ENCODE measurements around the gene GPC5.
A peak's percentile ranks its signal among the peaks of the same experiment; 100 is the strongest.
"Not testable (repeated sequence)": the region's sequence is repeated elsewhere in the genome, so short reads cannot be mapped to it uniquely, and the experiment has no call there.

GPC5 gene

GRCh38 chr13:92512852-92513251, 1114.4 kb downstream of the GPC5 start:
- no peak for DNase-seq

DNA sequence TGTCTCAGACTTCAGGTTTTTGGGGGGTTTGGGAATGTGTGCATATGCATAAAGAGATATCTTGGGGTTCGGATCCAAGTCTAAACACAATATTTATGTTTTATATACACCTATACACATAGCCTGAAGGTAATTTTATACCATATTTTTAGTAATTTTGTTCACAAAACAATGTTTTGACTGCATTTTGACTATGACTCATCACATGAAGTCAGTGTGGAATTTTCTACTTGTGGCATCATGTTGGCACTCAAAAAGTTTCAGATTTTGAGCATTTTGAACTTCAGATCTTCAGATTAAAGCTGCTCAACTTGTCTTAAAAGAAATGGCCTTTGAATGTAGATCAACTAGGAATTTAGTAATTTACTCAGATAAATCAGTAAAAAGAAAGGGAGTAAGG, 1115.3 kb downstream of the GPC5 start:
- DNase-seq = no peak

- DNase-seq = no peak
These were observed 1116.2 kb downstream of the GPC5 start for GRCh38 chr13:92514420-92515125.

- DNase-seq = not testable (repeated sequence)
These were observed 1118.5 kb downstream of the GPC5 start for GRCh38 chr13:92516878-92517277.

DNA sequence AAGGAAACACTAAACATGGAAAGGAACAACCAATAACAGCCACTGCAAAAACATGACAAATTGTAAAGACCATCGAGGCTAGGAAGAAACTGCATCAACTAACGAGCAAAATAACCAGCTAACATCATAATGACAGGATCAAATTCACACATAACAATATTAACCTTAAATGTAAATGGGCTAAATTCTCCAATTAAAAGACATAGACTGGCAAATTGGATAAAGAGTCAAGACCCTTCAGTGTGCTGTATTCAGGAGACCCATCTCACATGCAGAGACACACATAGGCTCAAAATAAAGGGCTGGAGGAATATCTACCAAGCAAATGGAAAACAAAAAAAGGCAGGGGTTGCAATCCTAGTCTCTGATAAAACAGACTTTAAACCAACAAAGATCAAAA, 1120.2 kb downstream of the GPC5 start:
- DNase-seq = not testable (repeated sequence)

DNA sequence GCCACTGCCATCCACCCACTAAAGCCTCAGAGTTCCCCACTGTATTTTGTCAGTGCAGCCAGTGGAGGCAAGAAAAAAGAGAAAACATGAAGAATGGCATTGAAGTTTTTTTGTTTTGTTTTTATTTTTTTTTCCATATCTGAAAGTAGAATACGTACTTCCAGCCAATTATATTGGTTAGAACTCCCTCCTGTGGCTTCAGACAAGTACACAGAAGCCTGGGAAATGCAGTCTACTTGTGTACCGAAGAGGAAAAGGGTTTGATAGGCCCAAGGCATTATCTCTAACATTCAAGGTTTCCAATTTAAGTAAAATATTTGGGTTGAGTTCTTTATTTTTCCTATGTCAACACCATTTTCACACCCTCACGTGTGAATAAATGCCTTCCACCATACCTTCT, 1131.9 kb downstream of the GPC5 start:
- peak; percentile 21 for DNase-seq

DNA sequence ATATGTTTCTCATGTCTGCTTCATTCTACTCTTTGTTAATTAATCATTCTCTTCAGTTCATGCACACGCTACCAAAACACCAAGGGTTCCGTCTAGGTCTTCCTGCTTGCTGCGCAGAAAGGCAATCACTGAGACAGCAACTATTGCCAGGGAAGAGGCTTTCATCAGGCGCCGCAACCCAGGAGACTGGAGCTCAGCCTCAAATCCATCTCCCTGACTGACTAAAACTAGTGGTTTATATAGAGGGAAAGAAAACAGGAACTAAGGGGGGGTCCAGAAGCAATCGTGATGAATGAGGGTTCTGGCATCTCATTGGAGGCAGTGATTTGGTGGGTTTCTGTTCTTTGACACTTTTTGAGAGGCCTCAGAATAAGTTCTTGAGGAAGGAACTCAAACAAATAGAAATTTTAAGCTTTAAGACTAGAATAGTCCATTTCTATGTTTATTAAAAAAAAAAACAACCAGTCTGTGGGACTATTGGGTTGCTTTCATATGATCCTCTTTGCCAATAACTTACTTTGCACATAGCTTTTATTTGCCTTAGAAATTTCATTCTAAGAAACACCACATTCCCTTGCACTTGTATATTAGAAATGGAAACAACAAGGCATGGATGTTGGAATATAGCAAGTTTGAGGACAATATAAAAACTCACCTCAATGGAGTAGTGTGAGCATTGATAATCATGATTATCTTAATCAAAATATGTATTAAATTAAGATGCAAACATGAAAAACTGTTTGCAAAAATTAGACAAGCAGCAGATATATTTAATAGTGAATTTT, 1137.0 kb downstream of the GPC5 start:
- DNase-seq = no peak

GRCh38 chr13:92537471-92537870, 1139.0 kb downstream of the GPC5 start:
- DNase-seq = no peak

- DNase-seq = no peak
These were observed 1139.7 kb downstream of the GPC5 start for GRCh38 chr13:92538164-92538563.

- not testable (repeated sequence) for DNase-seq
These were observed 1140.7 kb downstream of the GPC5 start for GRCh38 chr13:92539148-92539547.

DNA sequence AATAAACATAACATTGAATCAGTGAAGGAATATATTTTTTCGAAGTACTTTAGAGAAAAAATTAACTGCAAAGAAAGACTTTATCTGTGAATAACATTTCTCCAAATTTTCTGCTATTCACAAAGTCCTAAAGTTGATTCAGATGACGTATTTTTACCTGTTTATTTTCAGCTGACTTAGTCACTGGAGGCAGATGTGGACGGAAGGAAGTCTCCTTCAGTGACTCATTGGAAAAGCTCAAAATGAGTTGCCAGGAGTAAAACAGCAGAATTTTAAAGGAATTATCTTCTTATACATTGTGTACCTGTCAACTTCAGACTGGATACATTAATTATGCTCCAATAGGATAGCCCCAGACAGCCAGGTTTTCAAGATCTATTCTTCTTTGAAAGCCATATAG, 1148.8 kb downstream of the GPC5 start:
- no peak for DNase-seq

GRCh38 chr13:92549276-92549675, 1150.9 kb downstream of the GPC5 start:
- DNase-seq = no peak

- DNase-seq = no peak
These were observed 1155.2 kb downstream of the GPC5 start for GRCh38 chr13:92553470-92554114.

DNA sequence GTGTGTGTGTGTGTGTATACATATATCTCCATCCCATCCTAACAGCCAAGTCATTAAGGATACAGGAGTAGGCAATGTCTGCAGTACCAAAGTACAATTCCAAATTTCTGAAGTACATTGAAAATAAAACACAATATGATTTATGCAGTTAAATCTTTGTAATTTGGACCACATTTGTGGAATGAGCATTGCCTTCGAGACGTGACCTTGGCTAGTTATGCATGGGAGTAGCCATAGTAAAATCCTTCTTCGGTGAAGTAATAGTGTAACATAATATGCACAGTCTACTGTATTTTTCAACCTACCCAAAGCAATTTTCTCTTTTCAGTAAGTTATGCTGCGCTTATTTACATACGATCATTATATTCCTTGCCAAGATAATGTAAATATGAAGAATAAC, 1162.5 kb downstream of the GPC5 start:
- DNase-seq = no peak

DNA sequence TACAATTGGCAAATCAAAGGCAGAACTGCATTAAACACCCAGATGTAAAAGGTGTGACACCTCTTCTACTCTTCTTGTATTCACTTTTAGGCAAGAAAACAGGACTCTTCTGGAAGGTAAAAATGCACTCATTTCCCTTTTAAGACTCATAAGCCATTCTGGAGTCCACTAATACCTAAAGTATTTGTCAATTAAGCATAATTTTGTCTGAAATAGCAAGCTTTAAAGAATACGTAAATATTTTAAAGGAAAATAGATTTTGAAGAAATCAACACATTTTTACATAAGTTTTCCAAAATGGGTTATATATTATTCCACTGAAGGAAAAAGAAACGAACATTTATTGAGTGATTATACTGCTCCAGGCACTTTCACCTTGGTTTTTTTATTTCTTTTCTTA, 1166.5 kb downstream of the GPC5 start:
- no peak for DNase-seq

GRCh38 chr13:92566767-92567166, 1168.3 kb downstream of the GPC5 start:
- no peak for DNase-seq

DNA sequence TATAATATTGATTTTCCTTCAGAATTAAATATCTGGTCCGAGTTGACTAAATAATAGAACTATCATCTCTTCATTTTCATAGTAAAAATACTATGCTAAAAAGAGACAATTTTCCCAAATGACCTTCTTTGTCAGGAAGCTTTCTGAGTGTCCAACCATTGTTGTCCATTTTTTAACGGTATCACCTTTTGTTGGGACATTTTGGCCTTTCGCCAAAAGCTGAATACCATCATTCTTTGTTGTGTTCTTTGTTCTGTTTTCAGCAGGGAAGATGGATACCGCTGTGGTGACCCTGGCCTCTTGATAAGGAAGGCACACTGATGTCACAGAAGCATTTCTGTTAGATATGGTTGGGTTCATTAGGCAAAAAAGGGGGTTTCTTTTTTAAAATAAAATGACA, 1173.8 kb downstream of the GPC5 start:
- no peak for DNase-seq

DNA sequence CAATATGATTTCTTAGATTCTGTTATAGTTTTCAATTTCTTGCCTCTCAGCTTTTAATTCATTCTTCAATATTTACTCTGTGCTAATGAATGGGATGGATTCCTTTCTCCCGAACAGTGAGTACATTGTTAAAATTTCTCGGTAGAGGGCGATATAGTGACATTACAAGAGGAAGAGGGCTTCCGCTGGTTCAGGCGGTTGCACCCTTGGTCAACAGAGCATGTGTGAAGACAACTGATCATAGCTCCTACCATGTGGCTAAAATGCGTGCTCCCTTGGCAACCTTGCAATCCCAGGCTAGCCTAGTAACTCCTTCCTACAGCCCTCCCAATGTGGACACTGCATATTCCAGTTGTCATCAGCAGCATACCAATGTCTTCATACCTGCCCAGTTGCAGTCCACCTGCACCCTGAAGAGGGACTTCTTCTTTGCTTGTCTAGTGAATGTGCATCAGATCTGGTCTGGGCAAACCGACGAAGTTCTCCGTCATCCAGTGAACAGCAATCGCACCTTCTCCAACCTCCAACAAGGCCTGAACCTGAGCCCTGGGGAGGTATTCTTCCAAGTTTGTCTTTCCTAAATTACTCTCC, 1175.1 kb downstream of the GPC5 start:
- DNase-seq = no peak

DNA sequence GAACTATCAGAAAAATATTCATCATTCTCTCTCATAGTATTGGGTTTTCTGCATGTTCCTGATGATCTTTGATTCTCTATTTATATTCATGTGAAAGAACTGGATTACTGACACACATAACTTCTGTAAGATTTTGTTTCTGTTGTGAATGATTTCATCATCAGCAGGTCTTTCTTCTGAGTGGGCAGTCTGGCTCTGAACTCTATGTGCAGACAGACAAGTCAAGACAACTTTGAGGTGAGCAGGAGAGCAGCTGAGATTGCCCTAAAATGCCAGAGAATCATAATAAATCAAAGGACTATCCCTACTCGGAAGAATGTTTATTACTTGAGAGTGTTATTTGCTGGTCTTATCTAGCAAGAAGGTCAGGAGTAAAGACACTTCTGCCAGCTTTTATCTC, 1176.1 kb downstream of the GPC5 start:
- no peak for DNase-seq

DNA sequence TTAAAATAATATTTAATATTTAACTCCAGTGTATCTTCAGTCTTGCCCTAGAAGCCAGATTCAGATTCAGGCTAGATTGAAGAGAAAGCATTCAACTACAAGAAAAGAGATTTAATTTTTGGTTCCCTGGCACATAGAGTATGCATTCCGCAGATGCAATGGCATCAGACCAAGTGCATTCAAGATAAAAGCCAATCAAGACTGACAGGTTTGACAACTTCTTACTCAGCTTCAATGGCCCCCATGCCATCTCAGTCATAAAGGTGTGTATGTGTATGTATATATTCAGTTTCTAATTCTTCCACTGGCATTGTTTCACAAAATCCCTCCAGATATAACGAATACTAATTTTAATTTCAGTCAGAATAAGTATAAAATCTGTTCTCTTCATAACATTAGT, 1177.4 kb downstream of the GPC5 start:
- DNase-seq = no peak

DNA sequence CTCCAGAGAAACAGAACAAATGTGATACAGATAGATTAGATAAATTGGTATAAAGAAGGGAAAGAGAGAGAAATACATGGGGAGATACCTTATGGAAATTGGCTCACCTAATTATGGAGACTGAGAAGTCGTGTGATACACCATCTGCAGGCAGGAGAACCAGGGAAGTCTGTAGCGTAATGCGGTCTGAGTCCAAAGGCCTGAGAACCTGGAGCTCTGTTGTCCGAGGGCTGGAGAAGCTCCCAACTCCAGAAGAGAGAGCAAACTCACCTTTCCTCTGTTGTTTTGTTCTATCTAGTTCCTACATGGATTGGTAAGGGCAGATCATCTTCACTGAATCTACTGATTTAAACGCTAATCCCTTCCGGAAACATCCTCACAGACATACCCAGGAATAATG, 1179.9 kb downstream of the GPC5 start:
- DNase-seq = no peak

- no peak for DNase-seq
These were observed 1191.5 kb downstream of the GPC5 start for GRCh38 chr13:92589955-92590354.

GRCh38 chr13:92590503-92590908, 1192.1 kb downstream of the GPC5 start:
- no peak for DNase-seq

DNA sequence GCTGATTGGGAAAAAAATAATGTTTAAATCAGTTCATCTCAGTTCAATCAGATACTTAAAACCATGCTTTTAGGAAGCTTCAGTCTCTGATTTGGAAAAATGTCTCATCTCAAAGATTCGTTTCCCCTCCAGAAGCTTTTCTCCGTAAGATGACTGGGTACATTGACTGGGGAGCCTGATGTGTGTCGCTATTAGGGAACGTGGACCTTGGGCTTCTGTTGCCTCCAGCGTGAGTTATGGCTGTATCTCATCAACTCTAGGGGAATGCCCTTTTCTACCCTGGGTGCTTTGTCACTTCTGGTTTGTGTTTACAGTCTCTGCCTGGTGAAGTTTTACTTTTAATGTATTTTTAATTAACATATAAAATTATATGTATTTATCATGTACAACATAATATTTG, 1192.7 kb downstream of the GPC5 start:
- no peak for DNase-seq
